HEK293T (cell line): ENCODE data around the gene SLC16A6.

Experiments used
- CTCF ChIA-PET: fragments of 350-600 bp; formaldehyde crosslinking; extraction: SDS; loops from one replicate; lab custom pipeline; 2021; ENCODE audit warnings: antibody characterized with exemption, inconsistent platforms; lab: Yijun Ruan, JAX
- POLR2A ChIA-PET: fragments of 350-600 bp; formaldehyde crosslinking; extraction: SDS; loops from one replicate; lab custom pipeline; 2020; ENCODE audit warnings: antibody characterized with exemption, inconsistent platforms; lab: Yijun Ruan, JAX
- DNase-seq: peaks from one replicate; pipeline ENCODE4 v3.0.0; 2012; ENCODE audit warnings: mixed read lengths; ENCODE audit errors: extremely low spot score
- ARNT ChIP-seq: fragments of 450-650 bp; IDR thresholded peaks from 2 replicates; pipeline ENCODE4 v1.6.1; 2017; ENCODE audit warnings: mild to moderate bottlenecking
- BHLHE40 ChIP-seq: fragments of 450-650 bp; IDR thresholded peaks from 2 replicates; pipeline ENCODE4 v1.6.1; 2016; ENCODE audit warnings: mild to moderate bottlenecking, moderate library complexity, borderline replicate concordance
- CTBP1 ChIP-seq: fragments of 450-650 bp; IDR thresholded peaks from 2 replicates; pipeline ENCODE4 v1.6.1; 2016; ENCODE audit warnings: borderline replicate concordance
- ELF4 ChIP-seq: fragments of 450-650 bp; IDR thresholded peaks from 2 replicates; pipeline ENCODE4 v1.6.1; 2017; ENCODE audit warnings: antibody characterized with exemption
- FOXA1 ChIP-seq: fragments of 450-650 bp; IDR thresholded peaks from 2 replicates; pipeline ENCODE4 v1.6.1; 2016; ENCODE audit warnings: mild to moderate bottlenecking
- FOXK2 ChIP-seq: fragments of 450-650 bp; IDR thresholded peaks from 2 replicates; pipeline ENCODE4 v1.6.1; 2016; ENCODE audit warnings: mild to moderate bottlenecking
- FOXM1 ChIP-seq: fragments of 450-650 bp; IDR thresholded peaks from 2 replicates; pipeline ENCODE4 v1.6.1; 2017; ENCODE audit warnings: mild to moderate bottlenecking, borderline replicate concordance
- HDGF ChIP-seq: fragments of 450-650 bp; IDR thresholded peaks from 2 replicates; pipeline ENCODE4 v1.6.1; 2017; ENCODE audit warnings: antibody characterized with exemption, borderline replicate concordance
- L3MBTL2 ChIP-seq: fragments of 450-650 bp; conservative IDR thresholded peaks from 2 replicates; pipeline ENCODE4 v1.6.1; 2016; ENCODE audit warnings: mild to moderate bottlenecking
- LEF1 ChIP-seq: fragments of 450-650 bp; IDR thresholded peaks from 2 replicates; pipeline ENCODE4 v1.6.1; 2017; ENCODE audit warnings: mild to moderate bottlenecking, borderline replicate concordance
- NFRKB ChIP-seq: fragments of 450-650 bp; IDR thresholded peaks from 2 replicates; pipeline ENCODE4 v1.6.1; 2016; ENCODE audit warnings: mild to moderate bottlenecking, moderate library complexity
- SP1 ChIP-seq: fragments of 450-650 bp; IDR thresholded peaks from 2 replicates; pipeline ENCODE4 v1.6.1; 2017
- SUZ12 ChIP-seq: fragments of 450-650 bp; IDR thresholded peaks from 2 replicates; pipeline ENCODE4 v1.6.1; 2016; ENCODE audit warnings: mild to moderate bottlenecking
- TARDBP ChIP-seq: fragments of 450-650 bp; IDR thresholded peaks from 2 replicates; pipeline ENCODE4 v1.6.1; 2016
- ZNF384 ChIP-seq: fragments of 450-650 bp; IDR thresholded peaks from 2 replicates; pipeline ENCODE4 v1.6.1; 2016
- TF ChIP-seq, protein P1 (sequence below): fragments of 450-650 bp; IDR thresholded peaks from 2 replicates; pipeline ENCODE4 v1.6.1; 2016

Gene SLC16A6

DNA sequence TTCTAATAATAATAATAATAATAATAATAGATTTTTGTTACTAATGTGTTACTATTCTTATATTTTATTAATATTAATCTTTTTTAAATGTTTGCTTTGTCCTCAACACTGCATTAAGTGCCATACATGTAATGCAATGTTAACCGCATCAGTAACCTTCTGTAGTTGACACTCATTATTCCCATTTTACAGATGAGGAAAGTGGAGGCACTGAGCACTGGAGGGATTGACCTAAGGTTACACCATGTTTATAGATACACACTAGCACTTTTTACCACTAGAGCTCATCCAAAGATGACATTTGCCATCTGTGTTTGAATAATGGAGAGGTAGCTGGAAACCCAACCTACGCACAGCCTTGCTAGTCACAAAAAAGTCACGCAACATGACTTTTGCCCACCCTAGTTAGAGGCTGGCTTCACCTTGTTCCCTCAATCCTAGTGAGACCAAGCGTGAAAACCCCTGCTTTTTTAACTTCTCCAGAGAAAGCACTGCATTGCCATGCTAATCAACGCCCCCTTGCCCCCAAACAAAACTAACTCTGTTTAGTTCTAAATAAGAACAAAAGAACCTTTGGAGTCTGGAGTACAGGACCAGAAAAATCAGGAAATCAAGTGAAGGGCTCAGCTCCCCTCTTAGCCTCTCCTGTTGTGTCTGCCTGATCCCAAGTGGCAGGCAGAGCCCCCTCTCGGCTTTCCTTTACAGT is 2.7 kb upstream of the SLC16A6 start:
- TF ChIP-seq ARNT (no peak), CTBP1 (no peak), ZNF384 (no peak), FOXM1 (no peak), NFRKB (no peak), LEF1 (no peak), L3MBTL2 (no peak), FOXK2 (no peak), ELF4 (no peak), BHLHE40 (no peak), SUZ12 (no peak), HDGF (no peak), SP1 (no peak), TARDBP (no peak), FOXA1 (no peak)
- TF ChIP-seq, protein P1, sequence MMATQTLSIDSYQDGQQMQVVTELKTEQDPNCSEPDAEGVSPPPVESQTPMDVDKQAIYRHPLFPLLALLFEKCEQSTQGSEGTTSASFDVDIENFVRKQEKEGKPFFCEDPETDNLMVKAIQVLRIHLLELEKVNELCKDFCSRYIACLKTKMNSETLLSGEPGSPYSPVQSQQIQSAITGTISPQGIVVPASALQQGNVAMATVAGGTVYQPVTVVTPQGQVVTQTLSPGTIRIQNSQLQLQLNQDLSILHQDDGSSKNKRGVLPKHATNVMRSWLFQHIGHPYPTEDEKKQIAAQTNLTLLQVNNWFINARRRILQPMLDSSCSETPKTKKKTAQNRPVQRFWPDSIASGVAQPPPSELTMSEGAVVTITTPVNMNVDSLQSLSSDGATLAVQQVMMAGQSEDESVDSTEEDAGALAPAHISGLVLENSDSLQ, result no peak
- POLR2A ChIA-PET, result no interaction called here
- DNase-seq, result no peak
- CTCF ChIA-PET, result no interaction called here

DNA sequence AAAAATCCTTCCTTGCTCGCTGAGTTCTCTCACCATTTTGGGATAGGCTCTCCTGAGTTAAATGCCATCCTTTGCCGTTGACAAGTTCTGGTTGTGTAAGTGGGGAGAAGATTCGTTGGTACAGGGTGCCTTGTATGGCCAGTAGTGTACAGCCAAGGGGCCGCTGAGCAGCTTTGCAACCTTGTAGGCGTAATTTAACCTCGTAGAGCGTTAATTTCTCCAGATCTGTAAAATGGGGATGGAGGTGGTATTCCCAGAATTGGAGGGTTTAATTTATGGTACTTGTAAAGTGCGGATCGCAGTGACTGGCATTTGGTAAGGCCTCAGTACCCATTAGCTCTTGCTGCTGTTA is 1.7 kb upstream of the SLC16A6 start:
- TF ChIP-seq SUZ12 (no peak), TARDBP (no peak), ZNF384 (no peak), ELF4 (no peak), FOXK2 (no peak), LEF1 (no peak), SP1 (no peak)
- ChIA-PET POLR2A (interaction anchor here (0.6 to 1.4 kb wide), 4 partner anchors 78 to 165 kb away, joined by 3 read pairs; partner anchors contain the start of gene WIPI1), CTCF (interaction anchor here (1.0 to 1.1 kb wide), 2 partner anchors 10 to 106 kb away, joined by 3 to 4 read pairs; no protein-coding TSS in a partner anchor)
- DNase-seq, result no peak

DNA sequence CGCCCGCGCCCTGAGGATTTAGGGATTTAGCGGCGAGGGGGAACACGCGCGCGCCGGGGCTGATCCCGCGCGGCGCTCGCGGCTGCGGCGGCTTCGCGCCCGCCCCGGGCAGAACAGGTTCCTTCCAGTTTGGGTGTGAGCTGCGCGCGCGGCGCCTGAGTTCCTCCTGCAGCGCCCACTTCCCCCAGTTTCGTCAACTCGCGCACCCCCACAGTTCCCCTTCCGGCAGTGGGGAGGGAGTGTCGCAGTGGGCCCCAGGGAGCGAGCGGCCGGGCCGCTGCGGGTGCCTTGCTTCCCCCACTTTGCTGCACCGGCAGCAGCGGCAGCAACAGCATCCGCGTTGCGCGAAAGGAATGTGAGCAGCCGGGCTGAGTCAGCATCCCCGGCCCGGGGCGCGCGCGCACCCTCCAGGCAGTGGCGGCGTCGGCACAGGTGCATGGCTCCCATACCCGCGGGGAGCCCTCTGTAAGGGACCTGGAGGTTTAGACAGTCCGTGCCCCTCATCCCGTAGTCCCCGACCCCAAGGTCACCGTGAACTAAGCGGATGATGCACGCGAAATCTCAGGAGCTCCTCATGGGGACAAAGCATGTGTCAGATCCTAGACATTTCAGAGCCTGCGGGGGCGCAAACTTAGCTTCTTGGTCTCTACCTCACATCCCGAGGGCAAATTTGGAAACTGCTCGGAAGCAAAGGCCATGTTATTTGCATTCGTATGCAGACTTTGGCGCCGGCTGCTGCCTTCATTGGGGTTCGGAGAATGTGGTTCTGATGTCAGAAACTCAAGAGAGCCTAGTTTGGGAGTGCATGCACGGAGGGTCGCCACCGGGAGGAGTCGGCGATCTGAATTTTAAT is 1.1 kb upstream of the SLC16A6 start:
- POLR2A ChIA-PET, result interaction anchor here (0.6 to 1.6 kb wide), 6 partner anchors 23 to 165 kb away, joined by 3 to 8 read pairs (median 3); partner anchors contain the start of gene WIPI1
- CTCF ChIA-PET, result interaction anchor here (1.0 to 1.1 kb wide), 2 partner anchors 11 to 106 kb away, joined by 3 to 4 read pairs; no protein-coding TSS in a partner anchor
- DNase-seq, result peak; percentile 74
- TF ChIP-seq CTBP1 (peak; percentile 46; the same call in 1 of the 2 replicates), BHLHE40 (no peak), L3MBTL2 (peak; percentile 69)

DNA sequence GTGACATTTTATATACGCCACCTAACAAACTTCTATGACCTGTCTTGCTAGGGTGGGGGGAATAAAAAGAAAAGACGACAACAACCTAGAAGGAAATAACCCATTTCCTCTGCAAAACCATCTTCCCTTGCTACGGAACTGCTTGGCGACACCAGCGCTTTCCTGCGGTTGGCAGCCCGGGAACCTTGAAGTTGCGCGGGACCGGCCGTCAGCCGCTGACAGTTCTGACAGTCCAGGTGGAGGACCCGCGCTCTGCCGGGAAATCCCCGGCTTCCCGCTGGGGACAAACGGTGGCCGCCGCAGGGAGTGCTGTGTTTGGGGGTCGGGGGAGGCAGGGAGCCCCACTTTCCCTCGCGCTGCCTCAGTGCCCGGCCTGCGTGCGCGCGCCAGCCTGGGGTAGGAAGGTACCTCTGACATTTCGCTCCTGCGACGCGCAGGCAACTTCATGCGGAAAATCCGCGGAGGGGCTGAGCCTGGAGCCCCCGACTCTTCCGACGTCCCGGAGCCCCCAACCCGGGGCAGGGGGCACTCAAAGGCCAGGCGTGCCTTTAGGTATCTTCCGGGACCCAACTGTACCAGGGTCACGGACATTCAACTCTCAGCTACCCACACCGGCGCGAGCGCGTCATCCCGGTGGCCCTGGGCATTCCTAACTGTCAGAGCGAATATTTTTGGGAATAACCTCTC is 516 bp downstream of the SLC16A6 start:
- ChIA-PET CTCF (interaction anchor here (0.6 to 1.3 kb wide), 3 partner anchors 27 to 1259 kb away, joined by 3 to 4 read pairs (median 3); no protein-coding TSS in a partner anchor), POLR2A (interaction anchor here (0.6 to 1.6 kb wide), 6 partner anchors 18 to 154 kb away, joined by 3 to 8 read pairs (median 3); partner anchors contain the start of gene AMZ2)
- TF ChIP-seq ELF4 (no peak), FOXM1 (no peak), NFRKB (no peak), ARNT (no peak), SP1 (no peak), L3MBTL2 (no peak; the same call in none of the 2 replicates), TARDBP (no peak)
- TF ChIP-seq, protein P1, result no peak; the same call in 1 of the 2 replicates
- peak; percentile 45 for DNase-seq

DNA sequence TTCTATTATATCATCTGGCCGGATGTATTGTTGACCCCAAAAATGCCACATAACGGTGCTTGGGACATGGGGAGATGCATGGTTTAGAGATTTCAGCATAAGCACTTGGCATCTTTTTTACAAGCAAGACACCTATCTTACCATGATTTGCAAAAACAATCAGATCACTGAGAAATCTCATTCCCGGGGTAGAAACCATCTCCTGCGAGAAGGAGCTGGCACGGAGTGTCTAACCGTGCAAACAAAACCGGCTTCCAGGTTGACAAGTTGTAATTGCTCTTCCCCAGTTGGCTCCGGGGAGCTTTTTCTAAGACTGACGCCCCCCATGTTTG is 1.0 kb downstream of the SLC16A6 start:
- CTCF ChIA-PET, result interaction anchor here (0.6 to 1.3 kb wide), 3 partner anchors 27 to 109 kb away, joined by 3 to 4 read pairs (median 4); no protein-coding TSS in a partner anchor
- TF ChIP-seq FOXA1 (no peak), LEF1 (no peak), SUZ12 (no peak), ZNF384 (no peak), BHLHE40 (no peak), NFRKB (no peak), TARDBP (no peak), CTBP1 (no peak), HDGF (no peak), L3MBTL2 (no peak), ARNT (no peak)
- POLR2A ChIA-PET, result no interaction called here
- no peak for DNase-seq

DNA sequence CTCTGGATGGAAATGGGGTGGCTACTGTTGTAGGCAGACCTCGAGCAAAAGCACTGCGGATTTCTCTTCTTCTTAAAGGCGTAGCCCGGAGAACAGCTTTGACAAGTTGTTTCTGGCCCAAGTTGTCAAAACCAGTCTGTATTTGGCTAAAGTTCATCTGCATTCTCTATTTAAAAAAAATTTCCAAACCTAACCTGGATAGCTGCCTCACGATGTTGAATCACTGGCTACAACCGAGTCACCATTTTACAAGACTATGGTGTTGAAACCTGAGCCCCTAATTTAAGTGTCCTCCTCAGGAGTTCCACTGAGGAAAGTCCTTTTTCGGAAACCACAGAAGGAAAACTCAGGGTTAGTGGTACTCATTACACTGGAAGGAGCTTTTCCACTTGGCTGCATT is 1.5 kb downstream of the SLC16A6 start:
- TF ChIP-seq BHLHE40 (no peak), SP1 (no peak), FOXM1 (no peak)
- no peak for DNase-seq
- ChIA-PET CTCF (interaction anchor here (0.6 to 1.3 kb wide), 3 partner anchors 27 to 109 kb away, joined by 3 to 4 read pairs (median 4); no protein-coding TSS in a partner anchor), POLR2A (no interaction called here)
